ENCODE results near the gene CHRNB2. TPM values are rescaled to one million over a fixed set of nuclear protein-coding genes. Genes with fewer than 3 reads are reported as not detected.

CHRNB2 gene
- total and polyA plus RNA-seq, 9 of the 15 experiments (the other 6 are each of a cell fraction or from before 2014, with no cell fraction given), result 0.01 TPM; not detected in 8

DNA sequence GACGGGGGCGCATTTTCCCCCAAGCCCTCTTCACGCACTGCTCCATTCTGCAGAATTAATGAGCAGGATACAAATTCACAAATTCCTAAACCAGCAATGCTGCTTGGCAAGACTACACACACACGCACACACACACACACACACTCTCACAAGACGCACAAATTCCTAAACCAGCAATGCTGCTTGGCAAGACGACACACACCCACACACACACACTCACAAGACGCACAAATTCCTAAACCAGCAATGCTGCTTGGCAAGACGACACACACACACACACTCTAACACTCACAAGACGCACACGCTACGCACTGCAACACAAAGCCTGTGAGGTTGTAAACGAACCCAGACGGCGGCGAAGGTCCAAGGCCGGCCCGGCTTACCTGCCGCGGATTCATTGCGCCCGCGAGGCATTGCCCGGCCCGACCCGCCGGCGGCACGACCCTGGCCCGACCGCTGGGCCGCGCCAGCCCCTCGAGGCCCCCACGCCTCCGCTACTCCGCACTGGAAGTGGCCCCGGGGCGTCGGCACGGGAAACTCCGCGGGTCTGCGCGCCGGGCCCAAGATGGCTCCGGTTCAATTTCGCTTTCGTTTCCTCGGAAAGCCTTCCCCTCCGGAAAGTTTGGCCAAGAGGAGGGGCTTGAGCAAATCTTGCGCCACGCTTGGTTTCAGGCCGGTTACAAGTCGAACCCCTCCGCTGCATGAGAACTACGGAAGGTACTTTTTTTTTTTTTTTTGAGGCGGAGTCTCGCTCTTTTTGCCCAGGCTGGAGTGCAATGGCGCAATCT lies 40.2 kb downstream of the CHRNB2 start, which contains the start of gene ADAR (continued):
- TF ChIP-seq, protein P1, sequence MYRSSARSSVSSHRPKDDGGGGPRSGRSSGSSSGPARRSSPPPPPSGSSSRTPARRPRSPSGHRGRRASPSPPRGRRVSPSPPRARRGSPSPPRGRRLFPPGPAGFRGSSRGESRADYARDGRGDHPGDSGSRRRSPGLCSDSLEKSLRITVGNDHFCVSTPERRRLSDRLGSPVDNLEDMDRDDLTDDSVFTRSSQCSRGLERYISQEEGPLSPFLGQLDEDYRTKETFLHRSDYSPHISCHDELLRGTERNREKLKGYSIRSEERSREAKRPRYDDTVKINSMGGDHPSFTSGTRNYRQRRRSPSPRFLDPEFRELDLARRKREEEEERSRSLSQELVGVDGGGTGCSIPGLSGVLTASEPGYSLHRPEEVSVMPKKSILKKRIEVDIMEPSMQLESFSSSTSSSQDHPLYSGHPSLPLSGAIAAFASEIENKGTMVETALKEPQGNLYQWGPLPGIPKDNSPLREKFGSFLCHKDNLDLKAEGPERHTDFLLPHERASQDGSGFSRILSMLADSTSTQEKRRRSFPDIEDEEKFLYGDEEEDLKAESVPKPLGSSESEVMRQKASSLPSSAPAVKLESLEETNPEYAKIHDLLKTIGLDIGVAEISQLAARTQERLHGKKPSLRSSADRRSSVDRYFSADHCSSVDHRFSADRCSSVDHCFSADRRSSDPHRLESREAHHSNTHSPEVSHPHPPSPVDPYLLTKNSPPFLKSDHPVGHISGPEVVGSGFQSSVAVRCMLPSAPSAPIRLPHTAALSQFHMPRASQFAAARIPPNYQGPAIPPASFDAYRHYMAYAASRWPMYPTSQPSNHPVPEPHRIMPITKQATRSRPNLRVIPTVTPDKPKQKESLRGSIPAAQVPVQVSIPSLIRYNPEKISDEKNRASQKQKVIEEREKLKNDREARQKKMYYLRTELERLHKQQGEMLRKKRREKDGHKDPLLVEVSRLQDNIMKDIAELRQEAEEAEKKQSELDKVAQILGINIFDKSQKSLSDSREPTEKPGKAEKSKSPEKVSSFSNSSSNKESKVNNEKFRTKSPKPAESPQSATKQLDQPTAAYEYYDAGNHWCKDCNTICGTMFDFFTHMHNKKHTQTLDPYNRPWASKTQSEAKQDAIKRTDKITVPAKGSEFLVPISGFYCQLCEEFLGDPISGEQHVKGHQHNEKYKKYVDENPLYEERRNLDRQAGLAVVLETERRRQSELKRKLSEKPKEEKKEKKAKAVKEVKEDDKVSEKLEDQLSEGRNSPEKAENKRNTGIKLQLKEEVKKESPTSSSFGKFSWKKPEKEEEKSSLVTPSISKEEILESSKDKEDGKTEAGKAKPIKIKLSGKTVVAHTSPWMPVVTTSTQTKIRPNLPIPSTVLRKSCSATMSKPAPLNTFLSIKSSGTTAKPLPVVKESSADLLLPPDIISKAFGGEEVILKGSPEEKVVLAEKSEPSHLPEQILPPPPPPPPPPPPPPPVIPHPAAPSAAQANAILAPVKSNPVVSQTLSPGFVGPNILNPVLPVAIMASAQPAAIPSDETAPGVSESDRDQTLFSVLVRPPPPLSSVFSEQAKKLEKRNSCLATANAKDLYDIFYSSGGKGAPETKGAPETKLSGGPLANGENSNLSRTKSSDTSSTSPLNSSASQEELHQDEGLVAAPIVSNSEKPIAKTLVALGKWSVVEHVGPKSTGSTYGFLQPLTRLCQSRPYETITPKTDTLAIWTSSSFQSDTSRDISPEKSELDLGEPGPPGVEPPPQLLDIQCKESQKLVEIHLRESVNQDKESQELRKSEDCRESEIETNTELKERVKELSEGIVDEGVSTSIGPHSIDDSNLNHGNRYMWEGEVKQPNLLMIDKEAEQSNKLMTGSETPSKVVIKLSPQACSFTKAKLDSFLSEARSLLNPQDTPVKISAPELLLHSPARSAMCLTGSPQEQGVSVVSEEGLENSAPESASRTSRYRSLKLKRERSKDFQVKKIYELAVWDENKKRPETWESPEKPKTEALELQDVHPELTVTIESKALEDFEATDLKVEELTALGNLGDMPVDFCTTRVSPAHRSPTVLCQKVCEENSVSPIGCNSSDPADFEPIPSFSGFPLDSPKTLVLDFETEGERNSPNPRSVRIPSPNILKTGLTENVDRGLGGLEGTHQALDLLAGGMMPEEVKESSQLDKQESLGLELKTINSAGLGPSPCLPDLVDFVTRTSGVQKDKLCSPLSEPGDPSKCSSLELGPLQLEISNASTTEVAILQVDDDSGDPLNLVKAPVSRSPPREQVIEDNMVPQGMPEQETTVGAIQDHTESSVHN (IDR thresholded peaks at IDR 0.05; ENCODE audit: borderline replicate concordance in 1 of 2, low read depth in 1 of 2), result peak in 1 of 2 experiments; percentile 67; a peak in 1 of 4 replicates
- no peak for TF ChIP-seq CHD1 (IDR thresholded peaks at IDR 0.05; ENCODE audit: low read length)
- TF ChIP-seq, protein P2, sequence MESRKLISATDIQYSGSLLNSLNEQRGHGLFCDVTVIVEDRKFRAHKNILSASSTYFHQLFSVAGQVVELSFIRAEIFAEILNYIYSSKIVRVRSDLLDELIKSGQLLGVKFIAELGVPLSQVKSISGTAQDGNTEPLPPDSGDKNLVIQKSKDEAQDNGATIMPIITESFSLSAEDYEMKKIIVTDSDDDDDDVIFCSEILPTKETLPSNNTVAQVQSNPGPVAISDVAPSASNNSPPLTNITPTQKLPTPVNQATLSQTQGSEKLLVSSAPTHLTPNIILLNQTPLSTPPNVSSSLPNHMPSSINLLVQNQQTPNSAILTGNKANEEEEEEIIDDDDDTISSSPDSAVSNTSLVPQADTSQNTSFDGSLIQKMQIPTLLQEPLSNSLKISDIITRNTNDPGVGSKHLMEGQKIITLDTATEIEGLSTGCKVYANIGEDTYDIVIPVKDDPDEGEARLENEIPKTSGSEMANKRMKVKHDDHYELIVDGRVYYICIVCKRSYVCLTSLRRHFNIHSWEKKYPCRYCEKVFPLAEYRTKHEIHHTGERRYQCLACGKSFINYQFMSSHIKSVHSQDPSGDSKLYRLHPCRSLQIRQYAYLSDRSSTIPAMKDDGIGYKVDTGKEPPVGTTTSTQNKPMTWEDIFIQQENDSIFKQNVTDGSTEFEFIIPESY (CRISPR knock-in tag; IDR thresholded peaks at IDR 0.05), result no peak
- peak; percentile 25; the same call in 1 of the 2 replicates for TF ChIP-seq L3MBTL2 (IDR thresholded peaks at IDR 0.05)
- TF ChIP-seq GATAD2A (IDR thresholded peaks at IDR 0.05), result no peak
- TF ChIP-seq, protein P3, sequence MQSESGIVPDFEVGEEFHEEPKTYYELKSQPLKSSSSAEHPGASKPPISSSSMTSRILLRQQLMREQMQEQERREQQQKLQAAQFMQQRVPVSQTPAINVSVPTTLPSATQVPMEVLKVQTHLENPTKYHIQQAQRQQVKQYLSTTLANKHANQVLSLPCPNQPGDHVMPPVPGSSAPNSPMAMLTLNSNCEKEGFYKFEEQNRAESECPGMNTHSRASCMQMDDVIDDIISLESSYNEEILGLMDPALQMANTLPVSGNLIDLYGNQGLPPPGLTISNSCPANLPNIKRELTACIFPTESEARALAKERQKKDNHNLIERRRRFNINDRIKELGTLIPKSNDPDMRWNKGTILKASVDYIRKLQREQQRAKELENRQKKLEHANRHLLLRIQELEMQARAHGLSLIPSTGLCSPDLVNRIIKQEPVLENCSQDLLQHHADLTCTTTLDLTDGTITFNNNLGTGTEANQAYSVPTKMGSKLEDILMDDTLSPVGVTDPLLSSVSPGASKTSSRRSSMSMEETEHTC (IDR thresholded peaks at IDR 0.05), result no peak
- TF ChIP-seq XRCC3 (IDR thresholded peaks at IDR 0.05), result no peak
- no peak for TF ChIP-seq NELFE (IDR thresholded peaks at IDR 0.05; ENCODE audit: insufficient read depth, insufficient read length)
- peak; percentile 30 to 38; a peak in 3 of 4 replicates for TF ChIP-seq MAZ (CRISPR knock-in tag; conservative IDR thresholded peaks at IDR 0.05 in 1 of 2, IDR thresholded peaks at IDR 0.05 in 1 of 2)
- peak; percentile 42; the same call in 1 of the 2 replicates for TF ChIP-seq EHMT2 (IDR thresholded peaks at IDR 0.05)
- TF ChIP-seq, protein P4, sequence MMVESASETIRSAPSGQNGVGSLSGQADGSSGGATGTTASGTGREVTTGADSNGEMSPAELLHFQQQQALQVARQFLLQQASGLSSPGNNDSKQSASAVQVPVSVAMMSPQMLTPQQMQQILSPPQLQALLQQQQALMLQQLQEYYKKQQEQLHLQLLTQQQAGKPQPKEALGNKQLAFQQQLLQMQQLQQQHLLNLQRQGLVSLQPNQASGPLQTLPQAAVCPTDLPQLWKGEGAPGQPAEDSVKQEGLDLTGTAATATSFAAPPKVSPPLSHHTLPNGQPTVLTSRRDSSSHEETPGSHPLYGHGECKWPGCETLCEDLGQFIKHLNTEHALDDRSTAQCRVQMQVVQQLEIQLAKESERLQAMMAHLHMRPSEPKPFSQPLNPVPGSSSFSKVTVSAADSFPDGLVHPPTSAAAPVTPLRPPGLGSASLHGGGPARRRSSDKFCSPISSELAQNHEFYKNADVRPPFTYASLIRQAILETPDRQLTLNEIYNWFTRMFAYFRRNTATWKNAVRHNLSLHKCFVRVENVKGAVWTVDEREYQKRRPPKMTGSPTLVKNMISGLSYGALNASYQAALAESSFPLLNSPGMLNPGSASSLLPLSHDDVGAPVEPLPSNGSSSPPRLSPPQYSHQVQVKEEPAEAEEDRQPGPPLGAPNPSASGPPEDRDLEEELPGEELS (CRISPR knock-in tag; IDR thresholded peaks at IDR 0.05; ENCODE audit: borderline replicate concordance), result peak; percentile 41; the same call in 1 of the 2 replicates
- no peak for TF ChIP-seq SMAD1 (IDR thresholded peaks at IDR 0.05; ENCODE audit: low read depth, low read length, partially characterized antibody)
